Vagina (tissue), 2 donors: ENCODE measurements around the gene EFCAB7.

Experiments
- POLR2AphosphoS5 ChIP-seq, 2 donors: sonication (generic); formaldehyde crosslinking; IDR thresholded peaks; one replicate each; pipeline ENCODE4 v1.9.0; 2017; ENCODE audit warnings: antibody characterized with exemption in 2 of 2, mild to moderate bottlenecking in 2 of 2, low read depth in 1 of 2; ENCODE audit not compliant: insufficient read depth in 1 of 2
- TF ChIP-seq, protein P1 (sequence below), 3 experiments: fragments of 450-650 bp in 2 of 3; fragments of 200-600 bp in 1 of 3; sonication (generic) in 1 of 3; IDR thresholded peaks; one replicate each; pipeline ENCODE4 v1.5.1; 2017 to 2019; ENCODE audit warnings: antibody characterized with exemption in 3 of 3, mild to moderate bottlenecking in 2 of 3, moderate library complexity in 2 of 3

DNA sequence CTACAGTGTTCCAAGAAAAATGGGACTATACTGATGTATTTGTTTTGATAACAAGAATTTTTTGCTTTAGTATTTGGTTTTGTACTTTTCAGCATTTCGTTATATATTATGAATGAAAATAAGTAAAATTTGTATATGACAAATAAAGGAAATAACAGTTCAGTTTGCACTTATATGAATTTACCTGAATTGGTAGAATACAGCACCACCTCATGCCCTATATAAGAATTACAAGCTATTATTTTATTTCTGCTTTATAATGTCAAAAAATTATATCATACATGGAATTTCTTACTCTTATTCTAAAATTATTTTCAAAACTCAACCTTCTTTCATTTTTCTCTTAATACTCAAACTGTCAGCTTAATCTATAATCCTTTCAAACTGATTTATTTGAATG, 14.6 kb downstream of the EFCAB7 start:
- TF ChIP-seq, protein P1, sequence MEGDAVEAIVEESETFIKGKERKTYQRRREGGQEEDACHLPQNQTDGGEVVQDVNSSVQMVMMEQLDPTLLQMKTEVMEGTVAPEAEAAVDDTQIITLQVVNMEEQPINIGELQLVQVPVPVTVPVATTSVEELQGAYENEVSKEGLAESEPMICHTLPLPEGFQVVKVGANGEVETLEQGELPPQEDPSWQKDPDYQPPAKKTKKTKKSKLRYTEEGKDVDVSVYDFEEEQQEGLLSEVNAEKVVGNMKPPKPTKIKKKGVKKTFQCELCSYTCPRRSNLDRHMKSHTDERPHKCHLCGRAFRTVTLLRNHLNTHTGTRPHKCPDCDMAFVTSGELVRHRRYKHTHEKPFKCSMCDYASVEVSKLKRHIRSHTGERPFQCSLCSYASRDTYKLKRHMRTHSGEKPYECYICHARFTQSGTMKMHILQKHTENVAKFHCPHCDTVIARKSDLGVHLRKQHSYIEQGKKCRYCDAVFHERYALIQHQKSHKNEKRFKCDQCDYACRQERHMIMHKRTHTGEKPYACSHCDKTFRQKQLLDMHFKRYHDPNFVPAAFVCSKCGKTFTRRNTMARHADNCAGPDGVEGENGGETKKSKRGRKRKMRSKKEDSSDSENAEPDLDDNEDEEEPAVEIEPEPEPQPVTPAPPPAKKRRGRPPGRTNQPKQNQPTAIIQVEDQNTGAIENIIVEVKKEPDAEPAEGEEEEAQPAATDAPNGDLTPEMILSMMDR (IDR thresholded peaks at IDR 0.05), result peak in 1 of 3 experiments; percentile 15
- TF ChIP-seq POLR2AphosphoS5 (IDR thresholded peaks at IDR 0.05; ENCODE audit: insufficient read depth in 1 of 2, low read depth in 1 of 2), result no peak
